ENCODE data around the gene P4HA3. TPM values are rescaled to one million over a fixed set of nuclear protein-coding genes. Genes with fewer than 3 reads are reported as not detected.

P4HA3 gene
- 0.42 and 0.60 TPM in 2 replicates for total RNA-seq (2014; rRNA removed; shearing (Covaris generic))

DNA sequence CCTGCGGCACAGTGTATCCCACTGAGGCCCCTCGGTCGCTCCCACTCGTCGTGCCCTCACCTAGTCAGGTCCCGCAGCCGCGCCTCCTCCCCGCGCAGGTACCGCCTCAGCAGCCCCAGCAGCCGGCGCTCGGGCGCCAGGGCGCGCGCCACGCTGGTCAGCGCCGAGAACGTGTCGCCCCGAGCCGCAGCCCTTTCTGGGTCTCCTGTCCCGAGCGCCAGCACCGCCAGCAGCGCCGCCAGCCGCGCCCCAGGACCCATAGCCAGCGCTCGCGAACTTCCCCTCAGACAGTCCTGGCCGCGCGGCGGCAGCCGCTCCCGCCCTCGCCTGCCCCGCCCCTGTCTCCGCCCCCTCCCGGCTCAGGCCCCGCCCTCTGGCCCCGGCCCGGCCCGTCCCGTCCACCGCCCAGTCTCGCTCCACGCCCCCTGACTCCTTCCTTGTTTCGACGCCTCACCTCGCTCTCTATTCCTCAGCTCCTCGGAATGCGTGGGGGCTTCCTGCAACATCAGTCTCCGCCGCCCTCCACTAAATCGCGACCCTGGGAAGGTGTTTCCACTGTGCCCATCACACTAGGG, at the start of gene P4HA3:
Gene P4HA3 (minus strand): TSS at position 289 of the 575 bp plus-strand sequence. CDS start 29 bp downstream, at position 260.

Small RNAs within 50 kb of the gene (small RNA-seq; reads per million reads assigned to genes)
- not detected for gene RF00409

Other genes starting within 250 kb of the P4HA3 start
- gene C2CD3, start 140.6 kb downstream of the P4HA3 start, total RNA-seq (2014; rRNA removed; shearing (Covaris generic)), result 15.8 and 20.4 TPM in 2 replicates
- gene PPME1, start 140.4 kb downstream of the P4HA3 start, total RNA-seq (2014; rRNA removed; shearing (Covaris generic)), result 35.9 and 38.1 TPM in 2 replicates
- gene PGM2L1, start 86.8 kb upstream of the P4HA3 start, total RNA-seq (2014; rRNA removed; shearing (Covaris generic)), result 0.19 and 0.49 TPM in 2 replicates
- gene KCNE3, start 155.9 kb upstream of the P4HA3 start, total RNA-seq (2014; rRNA removed; shearing (Covaris generic)), result 0.04 and 0.08 TPM in 2 replicates
- 6.6 and 7.7 TPM in 2 replicates for gene LIPT2, start 182.1 kb upstream of the P4HA3 start, total RNA-seq (2014; rRNA removed; shearing (Covaris generic))

All from A375 (cell line).